HL-60 (cell line): Measurements from ENCODE around the gene PDGFA.

Experiments used
- CTCF ChIP-seq: IDR thresholded peaks from one replicate; pipeline ENCODE4 v1.5.1; 2011; ENCODE audit warnings: low read length, control low read depth, inconsistent platforms; ENCODE audit not compliant: insufficient read depth
- GABPA ChIP-seq: IDR thresholded peaks from 2 replicates; pipeline ENCODE4 v1.6.1; 2012; ENCODE audit warnings: low read depth
- POLR2AphosphoS5 ChIP-seq: IDR thresholded peaks from 2 replicates; pipeline ENCODE4 v1.6.1; 2012; ENCODE audit warnings: low read depth

- TF ChIP-seq CTCF, result no peak
- no peak for TF ChIP-seq POLR2AphosphoS5
- TF ChIP-seq GABPA, result no peak
Observed at GRCh38 chr7:526460-527034, 6.9 kb upstream of the PDGFA start.
